ENCODE measurements around the gene NBDY.
"Not testable (repeated sequence)": the region's sequence is repeated elsewhere in the genome, so short reads cannot be mapped to it uniquely, and the experiment has no call there.

The NBDY gene

DNA sequence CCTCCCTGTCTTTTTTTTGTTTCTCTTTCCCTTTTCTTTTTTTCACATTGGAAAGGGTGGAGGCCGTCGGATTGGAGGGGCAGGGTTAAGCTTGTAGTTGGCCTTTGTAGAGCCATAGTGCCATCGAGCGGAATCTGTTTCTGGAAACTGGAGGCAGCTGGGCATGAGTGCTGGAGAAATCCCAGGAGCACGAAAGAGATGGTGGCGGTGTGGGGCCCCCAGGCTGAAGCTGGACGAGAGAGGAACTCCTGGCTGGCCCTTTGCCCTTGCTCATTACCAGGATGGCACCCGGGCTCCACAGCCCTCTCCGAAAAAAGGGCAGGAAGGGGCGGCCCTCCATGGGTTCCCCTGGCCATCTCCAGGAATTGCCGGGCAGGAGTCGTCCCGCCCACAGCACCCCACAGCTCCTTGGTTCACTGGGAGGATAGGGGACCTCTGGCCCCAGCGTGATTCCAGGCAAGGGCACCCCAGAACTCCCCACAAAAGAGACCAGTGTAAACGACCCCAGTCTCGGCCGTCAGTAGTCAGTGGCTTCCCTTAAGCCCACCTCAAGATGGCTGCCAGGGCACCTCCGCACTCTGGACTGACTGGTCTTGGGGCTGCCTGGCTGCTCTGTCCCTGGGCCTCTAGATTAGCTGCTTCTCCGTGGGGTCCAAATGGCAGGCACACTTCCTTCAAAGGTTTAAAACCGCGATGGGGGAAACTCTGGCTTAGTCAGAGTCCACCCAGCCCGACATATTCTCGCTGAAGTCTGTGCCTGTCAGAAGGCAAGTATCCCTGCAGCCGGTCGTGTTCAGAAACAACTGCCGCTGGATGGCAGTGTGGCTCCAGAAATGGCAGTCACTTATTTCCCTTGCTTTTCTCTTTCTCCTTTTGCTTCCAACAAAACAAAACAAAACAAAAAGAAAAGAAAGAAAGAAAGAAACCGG lies 74.1 kb downstream of the NBDY start:
- peak; percentile 57 for DNase-seq

DNA sequence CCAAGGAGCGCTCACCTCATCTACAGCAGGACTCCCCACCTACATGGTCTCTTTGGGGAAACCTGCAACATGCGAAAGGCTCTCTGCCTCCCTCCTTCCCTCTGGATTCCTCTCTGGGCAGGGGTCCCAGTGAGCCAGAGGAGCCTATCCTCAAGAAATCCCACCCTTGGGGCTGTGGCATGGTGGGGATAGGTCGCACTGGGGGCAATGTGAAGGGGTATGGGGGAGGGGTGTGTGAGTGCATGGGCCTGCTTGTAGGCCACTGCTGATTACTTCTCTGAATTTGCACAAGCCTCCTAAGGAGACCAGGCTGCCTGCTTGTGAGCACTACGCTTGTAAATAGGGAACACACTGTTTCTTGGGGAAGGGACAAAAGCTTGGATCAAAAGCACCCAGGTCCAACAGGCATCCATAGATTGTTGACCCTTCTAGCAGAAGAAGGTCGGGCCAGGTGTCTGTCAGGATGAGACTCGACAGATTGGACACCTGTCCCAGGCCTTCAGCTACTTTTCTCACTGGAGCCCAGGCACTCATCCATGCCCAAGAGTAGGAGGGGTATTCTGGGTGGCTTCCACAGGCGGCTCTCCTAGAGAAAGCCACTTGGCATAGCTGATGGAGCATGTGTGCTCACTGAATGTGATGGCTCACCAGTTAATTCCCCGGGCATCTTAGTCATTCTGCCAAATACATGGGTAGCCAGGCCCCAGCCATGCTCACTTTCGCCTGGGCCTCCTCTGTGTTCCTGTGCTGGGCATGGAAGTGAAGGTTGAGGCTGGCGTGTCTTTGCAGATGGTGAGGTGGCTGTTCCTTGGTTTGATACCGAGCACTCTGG lies 75.0 kb downstream of the NBDY start:
- no peak for DNase-seq

DNA sequence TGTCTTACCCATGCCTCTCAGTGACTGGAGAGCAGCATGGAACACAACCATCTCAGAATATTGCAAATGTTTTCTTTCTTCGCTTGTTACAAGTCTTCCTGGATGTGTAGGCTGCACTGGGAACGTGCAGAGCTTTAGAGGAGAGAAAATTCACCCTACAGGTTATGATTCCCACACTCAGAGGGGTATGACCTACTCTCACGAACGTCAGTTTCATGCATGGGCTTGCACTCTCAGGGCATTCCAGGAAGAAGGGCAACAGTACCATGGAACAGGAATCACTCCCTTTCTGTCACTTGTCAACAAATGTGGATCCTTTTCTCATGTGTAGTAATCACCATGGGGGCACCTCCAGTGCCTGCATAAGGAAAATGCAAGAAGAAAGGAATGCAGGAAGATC lies 75.8 kb downstream of the NBDY start:
- no peak for DNase-seq

DNA sequence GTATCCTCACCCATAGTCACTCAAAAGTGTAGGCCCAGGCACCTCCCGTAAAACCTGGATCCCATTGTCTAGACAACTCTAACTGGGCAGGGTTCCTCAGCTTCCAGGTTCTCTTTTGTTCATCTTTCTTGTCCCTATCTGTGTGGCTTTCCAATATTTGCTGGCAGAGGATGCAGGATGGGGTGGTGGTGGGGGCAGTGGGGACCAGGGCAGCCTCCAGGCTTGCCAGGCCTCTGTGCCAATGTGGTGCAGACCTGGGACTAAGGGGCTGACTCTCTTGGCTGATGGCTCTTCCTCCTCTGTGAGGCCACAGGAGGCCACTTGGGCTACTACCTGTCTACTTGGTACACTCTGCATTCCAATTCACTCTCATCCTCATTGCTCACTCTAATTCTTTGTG lies 76.4 kb downstream of the NBDY start:
- DNase-seq, result no peak

DNA sequence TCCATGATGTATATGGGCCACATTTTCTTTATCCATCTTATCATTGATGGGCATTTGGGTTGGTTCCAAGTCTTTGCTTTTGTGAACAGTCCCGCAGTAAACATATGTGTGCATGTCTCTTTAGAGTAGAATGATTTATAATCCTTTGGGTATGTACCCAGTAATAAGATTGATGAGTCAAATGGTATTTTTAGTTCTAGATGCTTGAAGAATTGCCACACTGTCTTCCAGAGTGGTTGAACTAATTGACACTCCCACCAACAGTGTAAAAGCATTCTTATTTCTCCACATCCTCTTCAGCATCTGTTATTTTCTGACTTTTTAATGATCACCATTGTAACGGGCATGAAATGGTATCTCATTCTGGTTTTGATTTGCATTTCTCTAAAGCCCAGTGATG lies 77.1 kb downstream of the NBDY start:
- not testable (repeated sequence) for DNase-seq

DNA sequence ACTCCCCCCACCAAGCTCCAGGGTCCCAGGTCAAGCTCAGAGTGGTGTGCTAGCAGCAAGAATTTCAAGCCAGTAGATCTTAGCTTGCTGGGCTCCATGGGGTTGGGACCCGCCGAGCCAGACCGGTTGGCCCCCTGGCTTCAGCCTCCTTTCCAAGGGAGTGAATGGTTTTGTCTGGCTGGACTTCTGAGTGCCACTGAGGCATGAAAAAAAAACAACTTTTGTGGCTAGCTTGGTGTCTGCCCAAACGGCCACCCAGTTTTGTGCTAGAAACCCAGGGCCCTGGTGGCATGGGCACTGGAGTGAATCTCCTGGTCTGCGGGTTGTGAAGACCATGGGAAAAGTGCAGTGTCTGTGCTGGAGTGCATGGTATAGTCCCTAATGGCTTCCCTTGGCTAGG lies 82.6 kb downstream of the NBDY start:
- no peak for DNase-seq

DNA sequence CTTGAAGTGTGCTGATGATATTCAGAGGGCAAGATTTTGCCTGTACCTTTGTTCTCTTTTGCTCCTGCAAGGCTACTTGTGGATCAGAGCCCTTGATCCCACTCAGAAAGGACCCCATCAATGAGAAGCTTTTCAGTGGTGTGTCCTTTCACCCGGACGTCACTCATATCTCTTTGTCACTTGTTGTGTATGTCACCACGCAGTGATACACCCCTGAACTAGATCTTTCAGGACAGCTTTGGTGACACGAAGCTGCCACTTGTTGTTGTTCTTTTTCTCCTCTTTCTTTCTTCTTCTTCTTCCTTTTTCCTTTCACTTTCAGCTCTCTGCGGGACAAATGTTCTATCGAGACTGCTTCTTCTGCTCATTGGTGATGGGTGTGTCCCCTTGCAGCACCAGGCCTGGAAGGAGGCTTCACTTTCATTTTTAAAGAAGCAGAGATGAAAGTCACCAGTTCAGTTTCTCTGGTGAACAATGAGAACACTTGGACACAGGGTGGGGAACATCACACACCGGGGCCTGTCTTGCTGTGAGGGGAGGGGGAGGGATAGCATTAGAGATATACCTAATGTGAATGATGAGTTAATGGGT lies 83.6 kb downstream of the NBDY start:
- no peak for DNase-seq

DNA sequence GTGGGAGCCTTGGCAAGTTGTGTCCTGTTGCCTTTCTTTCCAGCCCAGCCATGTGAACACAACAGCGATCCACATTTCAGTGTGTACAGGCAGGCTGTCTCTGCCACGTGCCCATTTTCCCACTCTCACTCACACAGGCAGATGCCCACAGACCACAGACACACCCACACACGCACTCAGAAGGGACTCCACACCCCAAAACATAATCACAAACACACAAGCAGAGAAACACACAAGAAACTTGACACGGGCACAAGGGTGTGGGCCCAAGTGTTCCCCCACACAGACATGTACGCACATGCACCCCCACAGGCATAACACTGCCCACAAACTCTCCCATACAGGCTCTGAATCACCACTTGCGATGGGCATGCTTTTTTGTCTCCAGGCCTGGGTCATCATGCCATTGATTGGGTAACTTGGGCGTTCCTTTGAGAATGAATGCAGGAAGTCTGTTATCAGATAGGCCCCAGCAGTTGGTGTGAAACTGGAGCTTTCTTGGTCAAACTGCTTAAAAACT lies 84.3 kb downstream of the NBDY start:
- DNase-seq, result peak; percentile 50

DNA sequence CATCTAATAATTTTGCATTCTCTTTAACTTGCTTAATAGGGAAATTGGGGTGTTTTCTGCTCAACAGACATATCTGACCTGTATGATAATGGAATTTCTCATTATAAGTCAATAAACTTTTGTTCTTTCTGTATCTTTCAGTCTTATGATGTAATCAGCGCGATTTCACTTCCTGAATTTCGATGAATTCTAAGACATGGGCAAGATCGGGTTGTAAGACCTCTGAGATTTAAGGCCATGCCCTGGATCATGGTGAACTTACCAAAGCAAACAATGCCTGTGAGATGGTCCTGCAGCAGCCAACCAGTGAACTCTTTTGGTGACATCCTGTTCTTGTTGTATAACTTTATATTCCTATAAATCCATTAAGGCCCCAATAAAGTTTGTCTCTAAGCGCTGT lies 88.1 kb downstream of the NBDY start:
- no peak for DNase-seq

DNA sequence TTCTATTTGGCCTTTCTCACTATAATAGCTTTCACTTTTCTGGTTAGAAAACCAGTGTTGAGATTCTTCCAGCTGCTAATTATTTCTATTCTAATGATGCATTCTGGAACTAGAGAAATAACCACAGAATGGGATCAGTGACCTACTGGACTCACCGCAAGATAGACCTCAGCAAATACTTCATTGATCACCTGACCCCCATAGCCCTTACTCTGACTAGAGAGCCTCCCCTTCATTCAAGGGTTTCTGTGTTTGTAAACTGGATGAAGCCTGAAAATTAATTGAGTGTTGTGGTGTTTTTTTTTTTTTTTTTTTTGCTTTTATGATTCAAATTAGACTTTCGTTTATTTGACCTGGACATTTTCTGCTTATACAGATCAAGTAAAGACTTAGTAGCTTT lies 97.0 kb downstream of the NBDY start:
- DNase-seq, result no peak

DNA sequence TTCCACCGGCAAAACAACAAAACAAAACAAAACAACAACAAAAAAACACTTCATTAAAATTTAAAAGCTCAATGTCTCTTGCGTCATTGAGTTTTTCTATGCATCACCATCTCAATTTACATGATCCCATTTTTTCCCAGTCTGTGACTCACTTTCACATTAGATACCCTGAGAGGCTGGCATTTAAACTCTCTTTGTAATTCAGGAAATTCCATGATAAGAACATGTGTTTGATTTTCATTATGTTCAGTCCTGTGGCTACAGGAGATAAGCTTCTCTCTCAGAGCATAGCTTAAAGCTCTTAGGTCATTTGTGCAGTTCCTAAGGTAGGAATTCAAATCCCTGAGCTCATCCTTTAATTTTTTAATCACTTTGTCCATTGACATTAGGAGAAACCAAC lies 104.6 kb downstream of the NBDY start:
- no peak for DNase-seq

DNA sequence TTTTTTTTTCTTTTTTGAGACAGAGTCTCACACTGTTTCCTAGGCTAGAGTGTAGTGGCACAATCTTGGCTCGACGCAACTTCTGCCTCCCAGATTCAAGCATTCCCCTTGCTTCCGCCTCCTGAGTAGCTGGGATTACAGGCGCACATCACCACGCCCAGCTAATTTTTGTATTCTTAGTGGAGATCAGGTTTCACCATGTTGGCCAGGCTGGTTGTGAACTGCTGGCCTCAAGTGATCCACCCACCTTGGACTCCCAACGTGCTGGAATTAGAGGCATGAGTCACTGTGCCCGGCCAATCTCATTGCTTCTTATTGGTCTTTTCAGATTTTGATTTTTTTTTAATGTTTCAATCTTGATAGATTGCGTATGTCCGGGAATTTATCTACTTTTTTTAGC lies 124.4 kb downstream of the NBDY start:
- no peak for DNase-seq

DNA sequence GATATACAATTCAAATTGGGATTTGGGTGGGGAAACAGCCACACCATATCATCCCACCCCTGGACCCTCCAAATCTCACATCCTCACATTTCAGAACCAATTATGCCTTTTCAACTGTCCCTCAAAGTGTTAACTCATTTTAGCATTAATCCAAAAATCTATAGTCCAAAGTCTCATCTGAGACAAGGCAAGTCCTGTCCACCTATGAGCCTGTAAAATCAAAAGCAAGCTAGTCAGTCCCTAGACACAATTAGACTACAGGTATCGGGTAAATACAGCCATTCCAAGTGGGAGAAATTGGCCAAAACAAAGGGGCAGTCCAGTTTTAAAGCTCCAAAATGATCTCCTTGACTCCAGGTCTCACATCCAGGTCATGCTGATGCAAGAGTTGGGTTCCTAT lies 128.0 kb downstream of the NBDY start:
- DNase-seq, result no peak

DNA sequence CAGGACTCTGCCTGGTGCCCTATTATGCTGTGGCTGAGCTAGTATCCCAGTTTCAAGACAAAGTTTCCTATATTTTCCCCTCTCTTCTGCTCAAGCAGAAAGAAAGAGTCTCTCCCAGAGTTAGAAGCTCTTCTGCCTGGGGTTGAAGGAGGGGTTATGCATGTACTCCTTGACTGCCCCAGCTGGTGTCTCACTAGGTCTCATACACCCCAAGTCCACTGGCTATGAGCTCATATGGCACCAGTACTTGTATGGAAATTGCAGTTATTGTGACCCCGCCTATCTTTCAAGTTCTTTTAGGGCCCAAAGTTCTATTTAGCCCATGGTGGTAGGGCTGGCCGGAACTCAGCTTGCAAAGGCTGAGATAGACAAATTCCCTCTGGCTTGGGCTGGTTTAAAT lies 131.8 kb downstream of the NBDY start:
- no peak for DNase-seq
